Liver (tissue), 3 donors: Measurements from ENCODE around the gene DDX25.

Experiments used
- EGR1 ChIP-seq, 2 donors: IDR thresholded peaks; 2 replicates each; pipeline ENCODE4 v1.6.1; 2016 to 2018; ENCODE audit warnings: antibody characterized with exemption in 2 of 2, low read depth in 2 of 2
- JUND ChIP-seq, 2 donors: IDR thresholded peaks; 2 replicates each; pipeline ENCODE4 v1.6.1; 2016; ENCODE audit warnings: antibody characterized with exemption in 2 of 2
- RAD21 ChIP-seq, 2 donors: IDR thresholded peaks; 2 replicates each; pipeline ENCODE4 v1.6.1; 2016; ENCODE audit warnings: antibody characterized with exemption in 2 of 2, mild to moderate bottlenecking in 2 of 2
- RXRA ChIP-seq, 2 donors: IDR thresholded peaks; 2 replicates each; pipeline ENCODE4 v1.6.1; 2017 to 2018; ENCODE audit warnings: antibody characterized with exemption in 2 of 2, mild to moderate bottlenecking in 1 of 2
- SP1 ChIP-seq: IDR thresholded peaks from 2 replicates; pipeline ENCODE4 v1.6.1; 2018; ENCODE audit warnings: antibody characterized with exemption, mild to moderate bottlenecking
- TAF1 ChIP-seq: conservative IDR thresholded peaks from 2 replicates; pipeline ENCODE4 v1.6.1; 2016; ENCODE audit warnings: antibody characterized with exemption, mild to moderate bottlenecking
- YY1 ChIP-seq: IDR thresholded peaks from 2 replicates; pipeline ENCODE4 v1.6.1; 2016; ENCODE audit warnings: antibody characterized with exemption, mild to moderate bottlenecking
- TF ChIP-seq, protein P1 (sequence below): IDR thresholded peaks from 2 replicates; pipeline ENCODE4 v1.6.1; 2016; ENCODE audit warnings: antibody characterized with exemption, mild to moderate bottlenecking
- TF ChIP-seq, protein P2 (sequence below): fragments of 150-350 bp; IDR thresholded peaks from 2 replicates; pipeline ENCODE4 v1.5.1; 2017; ENCODE audit warnings: improper control_type of control experiment, low read depth, low read length; ENCODE audit not compliant: missing input control
- TF ChIP-seq, protein P3 (sequence below): IDR thresholded peaks from 2 replicates; pipeline ENCODE4 v1.6.1; 2016; ENCODE audit warnings: antibody characterized with exemption
- TF ChIP-seq, protein P4 (sequence below): IDR thresholded peaks from 2 replicates; pipeline ENCODE4 v1.6.1; 2016; ENCODE audit warnings: antibody characterized with exemption
- donor health status: healthy.
- donor health status: healthy.

DNA sequence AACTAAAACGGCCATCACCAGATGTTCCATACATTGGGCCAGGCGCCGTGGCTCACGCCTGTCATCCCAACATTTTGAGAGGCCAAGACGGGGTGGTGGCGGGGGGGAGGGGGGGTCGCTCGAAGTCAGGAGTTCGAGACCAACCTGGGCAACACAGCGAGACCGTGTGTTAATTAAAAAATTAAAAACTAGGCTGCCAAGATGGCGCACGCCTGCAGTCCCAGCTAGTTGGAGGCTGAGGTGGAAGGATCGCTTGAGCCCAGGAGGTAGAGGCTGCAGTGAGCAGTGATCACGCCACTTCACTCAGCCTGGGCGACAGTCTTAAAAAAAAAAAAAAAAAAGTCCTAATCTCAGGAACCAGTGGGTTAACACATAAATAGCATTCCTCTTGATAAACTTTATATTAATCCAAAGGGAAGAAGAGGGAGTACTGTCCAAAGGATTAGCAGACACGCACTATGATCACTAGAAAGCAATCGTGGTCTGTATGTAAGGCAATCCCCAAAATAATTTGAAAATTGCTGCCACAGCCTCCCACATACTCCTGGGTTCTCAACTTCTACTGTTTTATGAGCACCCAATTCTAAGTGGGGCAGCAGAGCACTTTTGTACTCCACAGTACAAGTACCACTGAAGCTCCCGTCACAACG lies 1.9 kb upstream of the DDX25 start:
- TF ChIP-seq, protein P1, sequence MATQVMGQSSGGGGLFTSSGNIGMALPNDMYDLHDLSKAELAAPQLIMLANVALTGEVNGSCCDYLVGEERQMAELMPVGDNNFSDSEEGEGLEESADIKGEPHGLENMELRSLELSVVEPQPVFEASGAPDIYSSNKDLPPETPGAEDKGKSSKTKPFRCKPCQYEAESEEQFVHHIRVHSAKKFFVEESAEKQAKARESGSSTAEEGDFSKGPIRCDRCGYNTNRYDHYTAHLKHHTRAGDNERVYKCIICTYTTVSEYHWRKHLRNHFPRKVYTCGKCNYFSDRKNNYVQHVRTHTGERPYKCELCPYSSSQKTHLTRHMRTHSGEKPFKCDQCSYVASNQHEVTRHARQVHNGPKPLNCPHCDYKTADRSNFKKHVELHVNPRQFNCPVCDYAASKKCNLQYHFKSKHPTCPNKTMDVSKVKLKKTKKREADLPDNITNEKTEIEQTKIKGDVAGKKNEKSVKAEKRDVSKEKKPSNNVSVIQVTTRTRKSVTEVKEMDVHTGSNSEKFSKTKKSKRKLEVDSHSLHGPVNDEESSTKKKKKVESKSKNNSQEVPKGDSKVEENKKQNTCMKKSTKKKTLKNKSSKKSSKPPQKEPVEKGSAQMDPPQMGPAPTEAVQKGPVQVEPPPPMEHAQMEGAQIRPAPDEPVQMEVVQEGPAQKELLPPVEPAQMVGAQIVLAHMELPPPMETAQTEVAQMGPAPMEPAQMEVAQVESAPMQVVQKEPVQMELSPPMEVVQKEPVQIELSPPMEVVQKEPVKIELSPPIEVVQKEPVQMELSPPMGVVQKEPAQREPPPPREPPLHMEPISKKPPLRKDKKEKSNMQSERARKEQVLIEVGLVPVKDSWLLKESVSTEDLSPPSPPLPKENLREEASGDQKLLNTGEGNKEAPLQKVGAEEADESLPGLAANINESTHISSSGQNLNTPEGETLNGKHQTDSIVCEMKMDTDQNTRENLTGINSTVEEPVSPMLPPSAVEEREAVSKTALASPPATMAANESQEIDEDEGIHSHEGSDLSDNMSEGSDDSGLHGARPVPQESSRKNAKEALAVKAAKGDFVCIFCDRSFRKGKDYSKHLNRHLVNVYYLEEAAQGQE: no peak
- TF ChIP-seq, protein P2, sequence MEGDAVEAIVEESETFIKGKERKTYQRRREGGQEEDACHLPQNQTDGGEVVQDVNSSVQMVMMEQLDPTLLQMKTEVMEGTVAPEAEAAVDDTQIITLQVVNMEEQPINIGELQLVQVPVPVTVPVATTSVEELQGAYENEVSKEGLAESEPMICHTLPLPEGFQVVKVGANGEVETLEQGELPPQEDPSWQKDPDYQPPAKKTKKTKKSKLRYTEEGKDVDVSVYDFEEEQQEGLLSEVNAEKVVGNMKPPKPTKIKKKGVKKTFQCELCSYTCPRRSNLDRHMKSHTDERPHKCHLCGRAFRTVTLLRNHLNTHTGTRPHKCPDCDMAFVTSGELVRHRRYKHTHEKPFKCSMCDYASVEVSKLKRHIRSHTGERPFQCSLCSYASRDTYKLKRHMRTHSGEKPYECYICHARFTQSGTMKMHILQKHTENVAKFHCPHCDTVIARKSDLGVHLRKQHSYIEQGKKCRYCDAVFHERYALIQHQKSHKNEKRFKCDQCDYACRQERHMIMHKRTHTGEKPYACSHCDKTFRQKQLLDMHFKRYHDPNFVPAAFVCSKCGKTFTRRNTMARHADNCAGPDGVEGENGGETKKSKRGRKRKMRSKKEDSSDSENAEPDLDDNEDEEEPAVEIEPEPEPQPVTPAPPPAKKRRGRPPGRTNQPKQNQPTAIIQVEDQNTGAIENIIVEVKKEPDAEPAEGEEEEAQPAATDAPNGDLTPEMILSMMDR: no peak
- TF ChIP-seq RAD21 (IDR thresholded peaks at IDR 0.05): no peak
- TF ChIP-seq TAF1: no peak
- TF ChIP-seq, protein P3, sequence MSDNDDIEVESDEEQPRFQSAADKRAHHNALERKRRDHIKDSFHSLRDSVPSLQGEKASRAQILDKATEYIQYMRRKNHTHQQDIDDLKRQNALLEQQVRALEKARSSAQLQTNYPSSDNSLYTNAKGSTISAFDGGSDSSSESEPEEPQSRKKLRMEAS: no peak
- no peak for TF ChIP-seq EGR1 (IDR thresholded peaks at IDR 0.05; ENCODE audit: low read depth in 2 of 2)
- no peak for TF ChIP-seq YY1
- TF ChIP-seq SP1: no peak
- TF ChIP-seq, protein P4, sequence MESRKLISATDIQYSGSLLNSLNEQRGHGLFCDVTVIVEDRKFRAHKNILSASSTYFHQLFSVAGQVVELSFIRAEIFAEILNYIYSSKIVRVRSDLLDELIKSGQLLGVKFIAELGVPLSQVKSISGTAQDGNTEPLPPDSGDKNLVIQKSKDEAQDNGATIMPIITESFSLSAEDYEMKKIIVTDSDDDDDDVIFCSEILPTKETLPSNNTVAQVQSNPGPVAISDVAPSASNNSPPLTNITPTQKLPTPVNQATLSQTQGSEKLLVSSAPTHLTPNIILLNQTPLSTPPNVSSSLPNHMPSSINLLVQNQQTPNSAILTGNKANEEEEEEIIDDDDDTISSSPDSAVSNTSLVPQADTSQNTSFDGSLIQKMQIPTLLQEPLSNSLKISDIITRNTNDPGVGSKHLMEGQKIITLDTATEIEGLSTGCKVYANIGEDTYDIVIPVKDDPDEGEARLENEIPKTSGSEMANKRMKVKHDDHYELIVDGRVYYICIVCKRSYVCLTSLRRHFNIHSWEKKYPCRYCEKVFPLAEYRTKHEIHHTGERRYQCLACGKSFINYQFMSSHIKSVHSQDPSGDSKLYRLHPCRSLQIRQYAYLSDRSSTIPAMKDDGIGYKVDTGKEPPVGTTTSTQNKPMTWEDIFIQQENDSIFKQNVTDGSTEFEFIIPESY: no peak
- no peak for TF ChIP-seq JUND (IDR thresholded peaks at IDR 0.05)
- no peak for TF ChIP-seq RXRA (IDR thresholded peaks at IDR 0.05)
